Measurements from ENCODE around the gene ITGBL1.
A peak's percentile ranks its signal among the peaks of the same experiment; 100 is the strongest.

DNA sequence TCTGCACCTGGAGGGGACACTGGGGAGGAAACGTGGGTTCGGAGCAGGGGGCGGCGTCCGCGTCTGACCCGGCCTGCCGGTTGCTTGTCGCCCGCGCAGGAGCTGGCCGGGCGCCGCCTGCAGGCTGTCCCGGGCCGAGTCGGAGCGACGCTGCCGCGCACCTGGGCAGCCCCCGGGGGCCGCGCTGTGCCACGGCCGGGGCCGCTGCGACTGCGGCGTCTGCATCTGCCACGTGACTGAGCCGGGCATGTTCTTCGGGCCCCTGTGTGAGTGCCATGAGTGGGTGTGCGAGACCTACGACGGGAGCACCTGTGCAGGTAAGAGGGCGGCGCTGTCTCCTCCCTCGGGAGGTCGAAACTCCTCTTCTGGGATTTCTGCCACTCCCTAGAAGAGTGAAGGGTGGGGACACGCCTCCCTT is 1.3 kb downstream of the ITGBL1 start:
- TF ChIP-seq, protein P1, sequence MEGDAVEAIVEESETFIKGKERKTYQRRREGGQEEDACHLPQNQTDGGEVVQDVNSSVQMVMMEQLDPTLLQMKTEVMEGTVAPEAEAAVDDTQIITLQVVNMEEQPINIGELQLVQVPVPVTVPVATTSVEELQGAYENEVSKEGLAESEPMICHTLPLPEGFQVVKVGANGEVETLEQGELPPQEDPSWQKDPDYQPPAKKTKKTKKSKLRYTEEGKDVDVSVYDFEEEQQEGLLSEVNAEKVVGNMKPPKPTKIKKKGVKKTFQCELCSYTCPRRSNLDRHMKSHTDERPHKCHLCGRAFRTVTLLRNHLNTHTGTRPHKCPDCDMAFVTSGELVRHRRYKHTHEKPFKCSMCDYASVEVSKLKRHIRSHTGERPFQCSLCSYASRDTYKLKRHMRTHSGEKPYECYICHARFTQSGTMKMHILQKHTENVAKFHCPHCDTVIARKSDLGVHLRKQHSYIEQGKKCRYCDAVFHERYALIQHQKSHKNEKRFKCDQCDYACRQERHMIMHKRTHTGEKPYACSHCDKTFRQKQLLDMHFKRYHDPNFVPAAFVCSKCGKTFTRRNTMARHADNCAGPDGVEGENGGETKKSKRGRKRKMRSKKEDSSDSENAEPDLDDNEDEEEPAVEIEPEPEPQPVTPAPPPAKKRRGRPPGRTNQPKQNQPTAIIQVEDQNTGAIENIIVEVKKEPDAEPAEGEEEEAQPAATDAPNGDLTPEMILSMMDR (IDR thresholded peaks at IDR 0.05) = peak in 1 of 4 experiments; percentile 27
- TF ChIP-seq POLR2A (IDR thresholded peaks at IDR 0.05) = no peak
